Peyer's patch (tissue), 4 donors: Measurements from ENCODE around the gene AAGAB. TPM values are rescaled to one million over a fixed set of nuclear protein-coding genes. Genes with fewer than 3 reads are reported as not detected.
A peak's percentile ranks its signal among the peaks of the same experiment; 100 is the strongest.

Experiments
- DNase-seq, 3 donors: peaks; one replicate each; pipeline ENCODE4 v3.0.0-alpha.2; 2017 to 2019
- H3K27ac ChIP-seq, 4 donors: fragments of 200-600 bp; sonication (generic); one replicate each; pipeline ENCODE4 v1.5.1; 2016 to 2019
- H3K27me3 ChIP-seq, 2 donors: fragments of 200-600 bp; sonication (generic); one replicate each; pipeline ENCODE4 v1.5.1; 2019
- H3K36me3 ChIP-seq, 3 donors: fragments of 200-600 bp; sonication (generic); one replicate each; pipeline ENCODE4 v1.5.1; 2016 to 2019
- H3K4me1 ChIP-seq, 4 donors: fragments of 200-600 bp; sonication (generic); one replicate each; pipeline ENCODE4 v1.5.1; 2016 to 2019
- H3K4me3 ChIP-seq, 4 donors: fragments of 200-600 bp; sonication (generic); 1 replicate in 3 of 4; 2 replicates in 1 of 4; pipeline ENCODE4 v1.5.1; 2016 to 2019; ENCODE audit warnings: mild to moderate bottlenecking in 1 of 4
- H3K9me3 ChIP-seq, 4 donors: fragments of 200-600 bp; sonication (generic); one replicate each; pipeline ENCODE4 v1.5.1; 2016 to 2019; ENCODE audit warnings: mild to moderate bottlenecking in 1 of 4
- POLR2A ChIP-seq, 2 donors: fragments of 450-650 bp; IDR thresholded peaks; one replicate each; pipeline ENCODE4 v1.5.1; 2017; ENCODE audit warnings: antibody characterized with exemption in 2 of 2, mild to moderate bottlenecking in 2 of 2, moderate library complexity in 2 of 2
- total RNA-seq, 4 donors: library from RNA; depleted of rRNA; stranded (reverse); fragments of >200 nt; gene quantifications; one replicate each; pipeline ENCODE4 v1.1.0, GENCODE V29; 2016
- TF ChIP-seq, protein P1 (sequence below), 6 experiments: fragments of 450-650 bp in 4 of 6; fragments of 200-600 bp in 2 of 6; sonication (generic) in 1 of 6; IDR thresholded peaks; one replicate each; pipeline ENCODE4 v1.5.1; 2017 to 2019; ENCODE audit warnings: antibody characterized with exemption in 6 of 6, mild to moderate bottlenecking in 3 of 6, moderate library complexity in 1 of 6

The AAGAB gene
- total RNA-seq, 4 donors from 2014 or later = 27.5 to 54.5 (median 42.8) TPM

DNA sequence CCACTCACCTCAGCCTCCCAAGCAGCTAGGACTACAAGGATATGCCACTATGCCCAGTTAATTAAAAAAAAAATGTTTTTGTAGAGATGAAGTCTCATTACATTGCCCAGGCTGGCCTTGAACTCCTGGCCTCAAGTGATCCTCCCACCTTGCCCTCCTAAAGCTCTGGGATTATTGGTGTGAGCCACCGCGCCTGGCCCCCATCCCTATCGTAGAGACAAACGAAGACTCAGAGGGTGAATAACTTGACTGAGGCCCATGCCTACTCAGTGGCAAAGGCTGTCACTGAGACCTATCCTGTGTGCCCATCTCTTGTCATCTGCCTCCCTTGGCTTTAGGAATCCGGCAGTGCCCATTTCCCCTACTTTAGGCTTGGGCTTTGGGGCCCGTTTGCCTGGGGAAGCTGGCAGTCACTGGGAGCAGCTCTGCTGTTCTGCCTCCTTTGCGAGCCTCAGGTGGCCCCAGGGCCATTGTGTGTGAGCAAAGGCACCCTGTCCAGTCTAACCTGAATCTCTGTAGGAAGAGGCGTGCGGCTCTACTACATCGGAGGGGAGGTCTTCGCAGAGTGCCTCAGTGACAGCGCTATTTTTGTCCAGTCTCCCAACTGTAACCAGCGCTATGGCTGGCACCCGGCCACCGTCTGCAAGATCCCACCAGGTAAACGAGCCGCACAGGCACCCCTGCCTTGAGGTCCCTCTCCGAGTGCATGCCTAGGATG lies 70.1 kb downstream of the AAGAB start:
- Histone ChIP-seq H3K4me1 (peaks cover 0 to 14% (median 0%) of the 10 kb centered on the region in 4 donors), H3K27me3 (no peaks in the 10 kb centered on the region), H3K9me3 (no peaks in the 10 kb centered on the region), H3K36me3 (peaks cover 0 to 75% (median 0%) of the 10 kb centered on the region in 3 donors), H3K27ac (no peak overlapping the region), H3K4me3 (no peak overlapping the region)
- TF ChIP-seq, protein P1, sequence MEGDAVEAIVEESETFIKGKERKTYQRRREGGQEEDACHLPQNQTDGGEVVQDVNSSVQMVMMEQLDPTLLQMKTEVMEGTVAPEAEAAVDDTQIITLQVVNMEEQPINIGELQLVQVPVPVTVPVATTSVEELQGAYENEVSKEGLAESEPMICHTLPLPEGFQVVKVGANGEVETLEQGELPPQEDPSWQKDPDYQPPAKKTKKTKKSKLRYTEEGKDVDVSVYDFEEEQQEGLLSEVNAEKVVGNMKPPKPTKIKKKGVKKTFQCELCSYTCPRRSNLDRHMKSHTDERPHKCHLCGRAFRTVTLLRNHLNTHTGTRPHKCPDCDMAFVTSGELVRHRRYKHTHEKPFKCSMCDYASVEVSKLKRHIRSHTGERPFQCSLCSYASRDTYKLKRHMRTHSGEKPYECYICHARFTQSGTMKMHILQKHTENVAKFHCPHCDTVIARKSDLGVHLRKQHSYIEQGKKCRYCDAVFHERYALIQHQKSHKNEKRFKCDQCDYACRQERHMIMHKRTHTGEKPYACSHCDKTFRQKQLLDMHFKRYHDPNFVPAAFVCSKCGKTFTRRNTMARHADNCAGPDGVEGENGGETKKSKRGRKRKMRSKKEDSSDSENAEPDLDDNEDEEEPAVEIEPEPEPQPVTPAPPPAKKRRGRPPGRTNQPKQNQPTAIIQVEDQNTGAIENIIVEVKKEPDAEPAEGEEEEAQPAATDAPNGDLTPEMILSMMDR (IDR thresholded peaks at IDR 0.05) = no peak
- no peak for TF ChIP-seq POLR2A (IDR thresholded peaks at IDR 0.05)
- DNase-seq = peak in 1 of 3 donors; percentile 39

GRCh38 chr15:67183443-67184169 lies 70.9 kb downstream of the AAGAB start:
- peaks cover 0 to 75% (median 0%) of the 10 kb centered on the region in 3 donors for H3K36me3 ChIP-seq
- no peak overlapping the region for H3K4me3 ChIP-seq
- no peaks in the 10 kb centered on the region for H3K9me3 ChIP-seq
- H3K27me3 ChIP-seq = no peaks in the 10 kb centered on the region
- no peak overlapping the region for H3K27ac ChIP-seq
- no peak for TF ChIP-seq POLR2A (IDR thresholded peaks at IDR 0.05)
- TF ChIP-seq, protein P1 (IDR thresholded peaks at IDR 0.05) = no peak
- peaks cover 0 to 10% (median 0%) of the 10 kb centered on the region in 4 donors for H3K4me1 ChIP-seq
- DNase-seq = peak in 2 of 3 donors; percentile 9 to 34

DNA sequence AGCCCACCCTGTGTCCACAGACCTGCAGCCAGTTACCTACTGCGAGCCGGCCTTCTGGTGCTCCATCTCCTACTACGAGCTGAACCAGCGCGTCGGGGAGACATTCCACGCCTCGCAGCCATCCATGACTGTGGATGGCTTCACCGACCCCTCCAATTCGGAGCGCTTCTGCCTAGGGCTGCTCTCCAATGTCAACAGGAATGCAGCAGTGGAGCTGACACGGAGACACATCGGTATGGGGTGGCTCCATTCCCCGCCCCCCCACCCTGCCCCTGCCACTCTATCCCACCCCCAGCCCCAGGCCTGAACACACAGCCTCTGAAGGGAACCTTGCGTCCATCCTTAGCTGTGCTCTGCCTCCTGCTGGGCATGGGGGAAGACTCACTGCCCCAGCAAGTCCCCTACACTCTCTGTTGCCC lies 73.2 kb downstream of the AAGAB start:
- Histone ChIP-seq H3K4me1 (peaks cover 0 to 20% (median 0%) of the 10 kb centered on the region in 4 donors), H3K27me3 (no peaks in the 10 kb centered on the region), H3K4me3 (no peak overlapping the region), H3K36me3 (peaks cover 0 to 67% (median 0%) of the 10 kb centered on the region in 3 donors), H3K9me3 (no peaks in the 10 kb centered on the region), H3K27ac (no peak overlapping the region)
- TF ChIP-seq, protein P1 (IDR thresholded peaks at IDR 0.05) = peak in 1 of 6 experiments; percentile 8
- no peak for TF ChIP-seq POLR2A (IDR thresholded peaks at IDR 0.05)
- peak in 2 of 3 donors; percentile 13 to 34 for DNase-seq

DNA sequence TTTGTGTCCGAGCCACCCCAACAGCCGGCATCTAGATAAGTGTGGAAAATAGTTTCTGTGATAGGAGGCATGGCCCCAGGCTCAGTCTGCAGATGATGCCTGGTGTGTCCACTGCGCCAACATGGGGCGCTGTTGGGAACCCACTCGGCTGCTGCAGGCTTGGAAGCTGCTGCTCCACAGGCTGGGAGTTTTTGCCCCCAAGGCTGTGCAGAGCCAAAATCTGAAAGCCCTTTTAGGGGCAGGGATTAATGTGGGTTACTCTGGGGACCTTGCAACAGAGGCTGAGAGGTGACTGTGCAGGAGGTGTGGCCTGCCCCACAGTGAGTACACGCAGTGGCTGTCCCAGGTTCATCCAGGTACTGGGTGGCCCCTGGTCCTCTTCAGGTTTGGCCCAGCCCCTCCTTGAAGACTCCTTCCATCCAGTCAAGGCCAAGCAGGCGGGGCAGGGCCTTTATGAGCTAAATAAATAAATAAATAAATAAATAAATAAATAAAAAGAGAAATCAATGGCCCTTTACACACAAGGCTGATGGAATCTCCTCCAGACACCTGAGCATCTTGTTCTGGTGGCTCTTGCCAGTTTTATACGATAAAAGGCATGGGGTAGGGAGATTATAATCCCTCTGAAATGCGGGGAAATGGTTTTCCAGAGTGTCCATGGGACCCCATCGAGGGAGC lies 73.8 kb downstream of the AAGAB start:
- peaks cover 0 to 64% (median 0%) of the 10 kb centered on the region in 3 donors for H3K36me3 ChIP-seq
- DNase-seq = peak in 2 of 3 donors; percentile 13 to 34
- H3K9me3 ChIP-seq = no peaks in the 10 kb centered on the region
- H3K4me3 ChIP-seq = no peak overlapping the region
- H3K27me3 ChIP-seq = no peaks in the 10 kb centered on the region
- H3K27ac ChIP-seq = no peak overlapping the region
- H3K4me1 ChIP-seq = peaks cover 0 to 25% (median 3%) of the 10 kb centered on the region in 4 donors
- TF ChIP-seq, protein P1 (IDR thresholded peaks at IDR 0.05) = no peak
- no peak for TF ChIP-seq POLR2A (IDR thresholded peaks at IDR 0.05)

DNA sequence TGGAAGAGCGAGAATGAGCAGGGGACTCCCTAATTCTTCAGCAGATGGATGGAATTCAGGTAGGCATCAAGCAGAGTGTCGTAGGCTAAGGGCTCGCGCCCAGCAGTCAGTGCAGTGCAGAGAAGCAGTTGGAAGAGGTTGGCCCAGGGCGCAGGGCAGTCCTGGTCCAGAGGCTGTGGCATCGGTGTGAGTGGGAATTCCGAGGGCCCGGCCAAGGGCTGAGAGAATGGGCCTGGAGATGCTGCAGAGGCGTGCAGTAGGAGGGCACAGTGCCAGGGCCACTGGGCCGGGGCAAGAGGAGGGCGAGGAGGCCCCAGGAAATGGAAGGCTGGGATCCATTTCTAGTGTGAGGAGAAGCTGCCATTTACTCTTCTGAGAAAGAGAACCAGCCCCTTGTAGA lies 74.4 kb downstream of the AAGAB start:
- DNase-seq = peak in 2 of 3 donors; percentile 9 to 44
- H3K9me3 ChIP-seq = no peaks in the 10 kb centered on the region
- no peaks in the 10 kb centered on the region for H3K27me3 ChIP-seq
- H3K27ac ChIP-seq = no peak overlapping the region
- H3K36me3 ChIP-seq = peaks cover 0 to 58% (median 0%) of the 10 kb centered on the region in 3 donors
- TF ChIP-seq, protein P1 (IDR thresholded peaks at IDR 0.05) = no peak
- no peak for TF ChIP-seq POLR2A (IDR thresholded peaks at IDR 0.05)
- no peak overlapping the region for H3K4me3 ChIP-seq
- H3K4me1 ChIP-seq = peaks cover 0 to 32% (median 8%) of the 10 kb centered on the region in 4 donors
